ENCODE data around the gene KCNE1.
"Not testable (repeated sequence)": the region's sequence is repeated elsewhere in the genome, so short reads cannot be mapped to it uniquely, and the experiment has no call there.

The KCNE1 gene

DNA sequence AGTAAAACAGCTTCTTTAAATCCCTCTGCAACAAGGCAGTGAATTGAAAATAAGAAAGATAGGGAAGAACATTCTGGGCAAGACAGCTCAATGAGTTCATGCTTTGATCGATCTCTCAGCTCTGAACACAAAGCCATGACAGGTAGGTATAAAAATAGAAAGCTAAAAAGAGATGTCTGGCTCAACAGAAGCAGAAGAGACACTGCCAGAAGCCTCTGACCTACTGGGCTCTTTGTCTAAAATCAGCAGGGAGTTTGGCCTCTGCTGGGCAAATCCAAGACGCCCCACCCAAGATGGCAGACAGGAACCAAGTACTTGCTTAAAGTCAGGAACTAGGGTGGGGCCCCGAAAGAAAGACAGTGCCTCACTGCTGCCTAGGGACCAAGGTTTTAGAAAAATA, 44.7 kb downstream of the KCNE1 start:
- H3K36me3 Mint-ChIP-seq (ENCODE audit: low read depth); H3K4me1 Mint-ChIP-seq (ENCODE audit: low read depth); H3K4me3 Mint-ChIP-seq: not testable (repeated sequence)

DNA sequence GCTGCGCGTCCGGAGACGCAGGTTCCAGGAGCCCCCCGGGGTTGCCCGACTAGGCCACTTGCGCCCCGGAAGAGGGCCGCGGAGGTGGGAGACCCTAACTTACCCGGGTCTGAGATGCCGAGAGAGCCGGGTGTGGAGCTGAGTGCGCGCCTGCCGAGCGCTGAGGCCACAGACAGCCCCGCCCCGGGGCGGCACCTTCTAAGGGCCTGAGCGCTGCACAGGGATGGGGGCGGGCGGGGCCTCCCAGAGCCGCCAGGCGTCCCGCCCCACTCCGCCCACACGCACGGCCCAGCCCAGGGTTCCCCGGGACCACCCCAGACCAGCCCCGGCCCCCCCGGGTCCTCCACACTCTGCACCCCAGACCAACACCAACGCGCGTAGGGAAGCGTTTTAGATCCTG, 52.6 kb downstream of the KCNE1 start:
- H3K4me1 Mint-ChIP-seq (ENCODE audit: low read depth); H3K9me3 Mint-ChIP-seq; H3K4me3 Mint-ChIP-seq; intact Hi-C loops (cut with micrococcal nuclease); H3K27me3 Mint-ChIP-seq; H3K36me3 Mint-ChIP-seq (ENCODE audit: low read depth); H3K27ac Mint-ChIP-seq: not testable (repeated sequence)

More for the DNA sequence above, 44.7 kb downstream of the KCNE1 start:
- H3K27ac Mint-ChIP-seq; intact Hi-C loops (cut with micrococcal nuclease); H3K9me3 Mint-ChIP-seq; H3K27me3 Mint-ChIP-seq: not testable (repeated sequence)

DNA sequence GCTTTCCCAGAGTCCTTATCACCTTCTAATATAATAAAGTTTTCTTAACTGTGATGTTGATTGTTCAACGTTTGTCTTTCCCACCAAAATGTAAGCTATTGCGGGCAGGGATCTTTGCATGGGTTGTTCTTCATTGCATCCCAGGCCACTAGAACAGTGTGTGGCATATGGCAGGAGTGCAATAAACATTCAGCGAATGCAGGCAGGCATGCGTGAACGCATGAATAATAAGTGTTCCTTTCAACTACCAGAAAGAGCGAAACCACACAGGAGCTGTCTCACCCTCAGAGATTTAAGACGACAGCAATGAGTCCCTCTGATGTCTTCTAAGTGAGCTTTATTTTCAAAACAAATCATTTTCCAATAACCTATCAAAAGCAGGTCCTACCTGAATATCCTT, 53.7 kb downstream of the KCNE1 start:
- intact Hi-C loops (cut with micrococcal nuclease); H3K4me3 Mint-ChIP-seq; H3K9me3 Mint-ChIP-seq; H3K27me3 Mint-ChIP-seq; H3K36me3 Mint-ChIP-seq (ENCODE audit: low read depth); H3K27ac Mint-ChIP-seq; H3K4me1 Mint-ChIP-seq (ENCODE audit: low read depth): not testable (repeated sequence)

DNA sequence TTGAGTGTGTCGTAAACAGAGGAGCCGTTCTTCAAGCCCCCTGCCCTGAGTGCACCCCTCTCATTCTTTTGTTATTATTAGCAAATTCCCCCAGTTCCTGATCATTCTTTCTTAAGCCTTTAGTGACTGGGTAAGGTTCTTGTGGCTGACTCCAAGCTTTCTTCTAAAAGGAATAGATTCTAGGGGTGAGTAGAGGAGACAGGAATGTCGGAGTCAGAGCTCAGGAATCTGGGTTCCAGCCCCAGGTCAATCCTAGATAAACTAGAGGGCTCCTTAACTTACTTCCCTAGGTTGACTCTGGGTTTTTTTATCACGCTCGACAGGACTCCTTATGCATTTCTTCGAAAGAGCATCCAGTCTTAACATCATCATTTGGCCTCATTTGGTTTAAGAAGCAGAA, 55.8 kb downstream of the KCNE1 start:
- H3K27ac Mint-ChIP-seq; H3K36me3 Mint-ChIP-seq (ENCODE audit: low read depth); H3K9me3 Mint-ChIP-seq; H3K4me3 Mint-ChIP-seq; H3K27me3 Mint-ChIP-seq; H3K4me1 Mint-ChIP-seq (ENCODE audit: low read depth); intact Hi-C loops (cut with micrococcal nuclease): not testable (repeated sequence)

DNA sequence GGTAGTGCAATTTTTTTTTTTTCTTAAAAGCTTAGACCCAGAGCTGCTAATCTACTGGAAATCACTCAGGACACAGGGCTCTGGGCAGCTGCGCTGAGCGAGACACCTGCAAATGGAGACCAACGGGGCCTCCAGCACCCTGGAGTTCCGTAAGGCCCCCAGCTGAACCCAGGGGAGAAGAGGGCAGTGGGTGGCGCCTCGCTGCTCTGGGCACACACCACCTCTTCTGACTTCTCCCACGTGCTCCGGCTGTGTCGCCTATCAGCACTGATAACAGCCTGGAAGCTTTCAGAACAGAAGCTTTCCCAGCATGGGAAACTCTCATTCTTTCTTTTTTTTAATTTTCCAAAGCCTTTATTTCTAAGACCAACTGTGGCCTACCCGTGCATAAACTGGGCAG, 56.4 kb downstream of the KCNE1 start:
- H3K9me3 Mint-ChIP-seq; intact Hi-C loops (cut with micrococcal nuclease); H3K36me3 Mint-ChIP-seq (ENCODE audit: low read depth); H3K4me1 Mint-ChIP-seq (ENCODE audit: low read depth); H3K27ac Mint-ChIP-seq; H3K4me3 Mint-ChIP-seq; H3K27me3 Mint-ChIP-seq: not testable (repeated sequence)

DNA sequence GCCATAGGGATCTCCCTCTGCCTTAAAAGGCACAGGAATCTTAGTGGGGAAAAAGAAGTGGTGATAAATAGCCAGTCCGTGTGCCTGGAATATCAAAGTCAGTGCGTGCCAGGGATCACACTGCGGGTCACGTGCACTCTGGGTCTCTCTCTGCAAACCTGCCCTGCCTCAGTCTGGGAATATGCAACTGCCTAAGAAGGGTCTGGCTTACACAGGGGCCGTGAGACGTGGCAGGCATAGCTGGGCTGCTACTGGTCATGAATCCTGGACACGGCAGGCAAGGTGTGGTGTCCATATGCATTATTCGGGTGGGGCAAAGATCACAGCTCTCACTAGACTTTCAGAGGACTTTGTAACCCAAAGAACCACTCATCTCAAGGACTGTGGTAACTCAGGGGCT, 65.0 kb downstream of the KCNE1 start:
- intact Hi-C loops (cut with micrococcal nuclease); H3K4me1 Mint-ChIP-seq (ENCODE audit: low read depth); H3K4me3 Mint-ChIP-seq; H3K27me3 Mint-ChIP-seq; H3K9me3 Mint-ChIP-seq; H3K36me3 Mint-ChIP-seq (ENCODE audit: low read depth); H3K27ac Mint-ChIP-seq: not testable (repeated sequence)

DNA sequence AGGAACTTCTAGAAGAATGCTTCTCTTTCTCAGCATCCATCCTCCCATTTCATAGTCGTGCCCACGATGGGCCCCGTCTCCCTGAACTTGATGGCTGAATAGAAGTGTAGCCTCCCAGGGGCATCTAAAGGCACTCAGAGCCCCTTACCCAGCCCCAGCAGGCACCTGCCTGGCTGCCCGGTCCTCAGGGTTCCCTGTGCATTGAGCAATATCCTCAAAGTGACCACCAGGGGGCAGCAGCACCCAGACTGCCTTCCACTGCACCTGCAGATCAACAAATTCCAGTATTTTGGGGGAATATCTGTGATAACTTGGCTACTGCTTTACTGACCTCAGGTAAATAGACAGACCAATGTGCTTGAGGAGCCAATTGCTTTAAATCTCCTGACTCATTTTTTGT, 68.5 kb downstream of the KCNE1 start:
- H3K27ac Mint-ChIP-seq; H3K9me3 Mint-ChIP-seq; H3K27me3 Mint-ChIP-seq; H3K4me1 Mint-ChIP-seq (ENCODE audit: low read depth); H3K4me3 Mint-ChIP-seq; intact Hi-C loops (cut with micrococcal nuclease); H3K36me3 Mint-ChIP-seq (ENCODE audit: low read depth): not testable (repeated sequence)

DNA sequence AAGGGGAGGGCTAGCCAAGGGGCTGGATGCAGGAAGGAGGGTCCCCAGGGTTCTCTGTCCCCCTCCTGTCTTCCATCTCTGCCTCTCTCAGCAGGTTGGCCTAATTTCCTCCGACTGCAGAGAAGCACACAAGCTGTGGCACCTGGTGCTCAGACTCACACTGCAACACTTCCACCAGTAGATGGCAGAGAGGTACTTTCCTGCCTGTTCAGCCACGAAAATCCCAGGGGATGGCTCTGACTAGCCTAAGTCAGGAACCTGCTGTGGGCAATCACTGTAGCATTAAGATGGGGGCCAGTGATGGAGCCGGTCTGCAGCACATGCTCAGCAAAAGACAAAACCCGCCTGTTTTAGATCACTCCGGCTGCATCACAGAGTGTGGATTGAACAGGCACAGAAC, 82.3 kb downstream of the KCNE1 start:
- intact Hi-C loops (cut with micrococcal nuclease); H3K4me1 Mint-ChIP-seq (ENCODE audit: low read depth); H3K27ac Mint-ChIP-seq; H3K36me3 Mint-ChIP-seq (ENCODE audit: low read depth); H3K27me3 Mint-ChIP-seq; H3K4me3 Mint-ChIP-seq; H3K9me3 Mint-ChIP-seq: not testable (repeated sequence)

DNA sequence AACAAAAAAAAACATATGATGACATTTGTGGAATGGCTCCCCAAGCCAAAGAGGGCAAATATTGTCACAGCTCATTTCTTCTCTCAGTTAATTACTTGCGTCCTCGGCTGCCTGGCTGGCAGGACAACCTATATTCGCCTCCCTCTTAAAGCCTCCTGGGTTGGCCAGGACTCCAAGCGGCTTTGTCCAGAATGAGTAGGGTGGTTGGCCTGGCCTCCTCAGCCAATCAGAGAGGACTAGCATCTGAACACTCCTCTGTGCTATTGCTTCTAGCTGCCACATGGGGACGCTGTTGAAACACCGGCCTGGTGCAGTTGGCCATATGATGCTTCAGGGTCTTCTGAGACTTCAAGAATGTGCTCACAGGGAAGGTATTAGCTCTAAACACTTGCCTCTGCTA, 83.6 kb downstream of the KCNE1 start:
- H3K27me3 Mint-ChIP-seq; H3K36me3 Mint-ChIP-seq (ENCODE audit: low read depth); intact Hi-C loops (cut with micrococcal nuclease); H3K4me3 Mint-ChIP-seq; H3K4me1 Mint-ChIP-seq (ENCODE audit: low read depth); H3K27ac Mint-ChIP-seq; H3K9me3 Mint-ChIP-seq: not testable (repeated sequence)

DNA sequence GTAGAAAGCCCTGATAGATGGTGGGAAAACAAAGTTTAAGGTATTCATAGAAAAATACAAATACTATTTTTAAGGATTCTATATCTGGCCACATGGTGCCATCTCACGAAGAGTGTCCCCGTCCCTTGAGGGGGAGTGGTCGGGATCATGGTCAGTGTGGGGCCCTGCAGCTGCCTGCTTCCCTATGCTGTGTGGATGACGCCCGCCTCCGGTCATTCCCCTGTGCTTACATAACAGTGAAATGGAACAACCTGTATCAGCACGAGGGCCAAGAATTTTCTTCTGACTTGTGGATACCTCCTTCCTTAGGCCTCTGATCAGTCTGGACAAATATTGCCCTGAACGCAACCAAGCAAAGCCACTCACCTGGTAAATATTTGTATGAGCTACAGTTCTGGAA, 84.7 kb downstream of the KCNE1 start:
- H3K4me3 Mint-ChIP-seq; H3K27ac Mint-ChIP-seq; H3K4me1 Mint-ChIP-seq (ENCODE audit: low read depth); intact Hi-C loops (cut with micrococcal nuclease); H3K9me3 Mint-ChIP-seq; H3K27me3 Mint-ChIP-seq; H3K36me3 Mint-ChIP-seq (ENCODE audit: low read depth): not testable (repeated sequence)

DNA sequence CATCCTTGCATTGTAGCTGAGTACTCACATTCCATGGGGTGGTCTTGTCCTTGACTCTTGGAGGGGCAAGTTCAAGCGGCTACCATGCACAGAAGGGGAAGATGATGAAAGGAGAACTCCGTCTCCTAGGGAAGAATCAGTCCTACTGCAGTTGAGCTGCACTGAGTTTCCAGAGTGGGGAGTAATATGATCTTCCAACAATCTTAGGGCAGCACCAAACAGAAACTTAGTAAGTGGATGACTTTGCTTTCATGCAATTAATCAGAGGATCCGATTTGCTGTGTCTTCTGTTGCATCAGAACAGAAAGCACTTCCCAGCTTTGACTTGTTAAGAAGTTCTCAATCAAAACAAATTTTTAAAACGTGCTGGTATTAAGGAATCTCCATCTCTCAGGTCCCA, 88.2 kb downstream of the KCNE1 start, which contains the start of gene SMIM34:
Gene SMIM34, minus strand, starts transcription at position 147 of the 400 bp plus-strand sequence. Its CDS starts 112 bp downstream, at position 35.
- H3K27me3 Mint-ChIP-seq; H3K9me3 Mint-ChIP-seq; H3K36me3 Mint-ChIP-seq (ENCODE audit: low read depth); intact Hi-C loops (cut with micrococcal nuclease); H3K4me3 Mint-ChIP-seq; H3K27ac Mint-ChIP-seq; H3K4me1 Mint-ChIP-seq (ENCODE audit: low read depth): not testable (repeated sequence)

DNA sequence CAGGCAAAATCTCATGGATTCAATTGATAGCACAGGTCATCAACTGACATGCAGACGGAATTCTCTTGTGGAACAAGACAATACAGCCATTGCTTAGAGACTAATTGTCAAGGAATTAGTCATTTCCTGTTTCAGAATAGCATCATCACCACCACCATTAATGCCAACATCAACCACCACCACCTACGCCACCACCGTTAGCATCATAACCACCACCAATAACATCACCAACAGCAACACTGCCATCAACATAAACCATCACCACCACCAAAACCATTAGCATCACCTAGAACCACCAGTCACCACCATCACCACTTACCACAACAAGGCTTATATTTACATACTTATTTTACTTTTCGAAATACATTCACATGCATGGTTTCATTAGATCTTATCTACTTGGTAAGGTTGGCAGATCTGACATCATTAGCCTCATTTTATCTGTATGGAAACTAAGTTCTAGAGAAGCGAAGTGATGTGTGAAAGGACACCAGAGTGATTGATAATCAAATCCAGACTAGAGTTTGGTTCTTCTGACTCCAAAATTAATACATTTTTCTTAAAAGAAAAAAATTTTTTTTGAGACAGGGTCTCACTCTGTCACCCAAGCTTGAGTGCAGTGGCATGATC, 94.4 kb downstream of the KCNE1 start:
- H3K4me1 Mint-ChIP-seq (ENCODE audit: low read depth); intact Hi-C loops (cut with micrococcal nuclease); H3K27ac Mint-ChIP-seq; H3K4me3 Mint-ChIP-seq; H3K9me3 Mint-ChIP-seq; H3K27me3 Mint-ChIP-seq; H3K36me3 Mint-ChIP-seq (ENCODE audit: low read depth): not testable (repeated sequence)

DNA sequence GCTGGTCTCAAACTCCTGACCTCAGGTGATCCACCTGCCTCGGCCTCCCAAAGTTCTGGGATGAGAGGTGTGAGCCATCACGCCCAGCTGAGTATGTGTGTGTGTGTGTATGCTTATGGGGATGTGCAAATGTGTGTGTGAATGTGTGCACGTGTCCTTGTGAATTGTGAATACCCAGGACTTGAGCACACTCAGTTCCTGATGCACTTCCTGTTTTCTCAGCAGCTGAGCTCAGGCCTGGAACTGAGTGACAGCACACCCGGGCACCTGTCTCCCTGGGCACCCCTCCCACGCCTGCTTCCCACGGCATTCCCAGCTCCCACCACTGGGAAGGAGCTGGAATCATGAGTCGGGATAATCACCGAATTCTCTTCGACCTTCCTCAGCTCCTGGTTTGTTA, 104.7 kb downstream of the KCNE1 start:
- H3K36me3 Mint-ChIP-seq (ENCODE audit: low read depth); H3K4me3 Mint-ChIP-seq; H3K27me3 Mint-ChIP-seq; H3K9me3 Mint-ChIP-seq; H3K4me1 Mint-ChIP-seq (ENCODE audit: low read depth); intact Hi-C loops (cut with micrococcal nuclease); H3K27ac Mint-ChIP-seq: not testable (repeated sequence)

DNA sequence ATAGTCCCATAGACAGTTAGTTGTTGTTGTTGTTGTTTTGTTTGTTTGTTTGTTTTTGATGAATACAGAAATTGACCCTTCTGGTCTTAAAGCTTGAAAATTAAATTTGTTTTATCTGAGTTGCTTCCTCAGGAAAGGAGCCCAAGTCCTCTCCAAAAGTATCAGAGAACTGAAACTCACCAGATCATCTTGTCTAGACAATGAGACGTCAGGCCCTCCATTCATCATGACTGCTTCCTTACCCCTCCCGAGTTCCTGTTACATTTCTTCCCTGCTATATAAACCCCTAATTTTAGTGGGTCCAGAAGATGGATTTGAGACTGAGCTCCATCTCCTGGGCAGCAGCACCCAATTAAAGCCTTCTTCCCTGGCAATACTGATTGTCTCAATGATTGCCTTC, 105.3 kb downstream of the KCNE1 start:
- intact Hi-C loops (cut with micrococcal nuclease); H3K9me3 Mint-ChIP-seq: not testable (repeated sequence)

DNA sequence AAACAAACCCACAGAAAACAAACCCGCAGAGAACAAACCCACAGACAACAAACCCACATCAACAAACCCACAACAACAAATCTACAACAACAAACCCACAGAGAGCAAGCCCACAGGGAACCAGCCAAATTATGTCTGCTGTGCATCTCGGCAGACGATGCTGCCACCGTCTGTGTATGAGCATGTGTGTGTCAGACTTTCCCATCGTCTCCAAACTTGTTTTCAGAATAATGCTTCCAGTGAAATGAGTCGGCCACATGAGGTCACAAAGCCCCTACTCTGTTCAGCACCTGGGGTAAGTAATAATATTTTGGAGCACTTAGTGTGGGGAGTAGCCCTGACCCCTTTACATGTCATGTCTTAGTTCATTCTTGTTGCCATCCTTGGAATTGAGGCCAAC, 105.9 kb downstream of the KCNE1 start:
- H3K27ac Mint-ChIP-seq; H3K36me3 Mint-ChIP-seq (ENCODE audit: low read depth); H3K27me3 Mint-ChIP-seq; H3K4me1 Mint-ChIP-seq (ENCODE audit: low read depth); H3K4me3 Mint-ChIP-seq; intact Hi-C loops (cut with micrococcal nuclease); H3K9me3 Mint-ChIP-seq: not testable (repeated sequence)

More for the DNA sequence above, 105.3 kb downstream of the KCNE1 start:
- not testable (repeated sequence) for H3K4me1 Mint-ChIP-seq (ENCODE audit: low read depth); H3K4me3 Mint-ChIP-seq; H3K36me3 Mint-ChIP-seq (ENCODE audit: low read depth); H3K27ac Mint-ChIP-seq; H3K27me3 Mint-ChIP-seq

DNA sequence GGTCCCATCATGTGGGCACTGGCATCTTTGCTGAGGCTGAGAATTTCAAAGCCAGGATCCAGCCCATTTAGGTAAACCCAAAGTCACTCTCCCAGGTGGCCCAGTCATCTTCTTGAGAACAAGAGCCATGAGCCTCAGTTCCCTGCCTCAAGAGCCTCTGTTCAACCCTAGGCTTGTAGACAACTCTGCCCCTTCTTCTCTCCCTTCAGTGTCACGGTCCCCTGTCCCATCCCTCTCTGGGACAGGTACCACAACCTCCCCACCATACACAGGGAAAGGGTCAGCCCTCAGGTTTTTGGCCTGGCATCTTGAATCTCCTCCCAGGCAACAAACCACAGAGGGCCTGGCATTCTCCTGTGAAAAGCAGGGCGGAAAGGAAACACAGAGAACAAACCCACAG, 106.3 kb downstream of the KCNE1 start:
- H3K27me3 Mint-ChIP-seq; H3K4me1 Mint-ChIP-seq (ENCODE audit: low read depth); H3K27ac Mint-ChIP-seq; H3K9me3 Mint-ChIP-seq; H3K36me3 Mint-ChIP-seq (ENCODE audit: low read depth); H3K4me3 Mint-ChIP-seq; intact Hi-C loops (cut with micrococcal nuclease): not testable (repeated sequence)
